CD4-positive, alpha-beta T cell (primary cell): Measurements from ENCODE around the gene MAGI1. TPM values are rescaled to one million over a fixed set of nuclear protein-coding genes. Genes with fewer than 3 reads are reported as not detected.

Source experiments
- ATAC-seq: fragments of 200-7000 bp; cut with Tn5 transposase; one replicate; pipeline ENCODE4 v1.10.0; 2022; ENCODE audit warnings: mild to moderate bottlenecking; ENCODE audit not compliant: poor library complexity
- CTCF ChIA-PET: fragments of 350-600 bp; sonication (Branson Sonifier 250); formaldehyde crosslinking; loops from one replicate; lab custom pipeline; 2021; ENCODE audit warnings: antibody characterized with exemption, inconsistent platforms; lab: Charles Lee
- POLR2A ChIA-PET: fragments of 350-600 bp; sonication (Branson Sonifier 250); formaldehyde crosslinking; loops from one replicate; lab custom pipeline; 2021; ENCODE audit warnings: antibody characterized with exemption, inconsistent platforms; lab: Charles Lee
- DNase-seq, 14 experiments: peaks; one replicate each; pipeline ENCODE4 v3.0.0-alpha.2; 2013 to 2020; ENCODE audit warnings: mixed read lengths in 2 of 14
- H3K27ac ChIP-seq, 2 donors: one replicate each; pipeline versions ENCODE4 v1.5.1 to v1.7.0; 2013; ENCODE audit warnings: low read length in 2 of 2, low read depth in 1 of 2, mild to moderate bottlenecking in 1 of 2
- H3K27me3 ChIP-seq, 2 experiments: 1 replicate in 1 of 2; 2 replicates in 1 of 2; pipeline versions ENCODE4 v1.6.1 to v1.7.0; 2013; ENCODE audit warnings: low read length in 2 of 2, control low read depth in 1 of 2, mild to moderate bottlenecking in 1 of 2, moderate library complexity in 1 of 2; ENCODE audit not compliant: insufficient read depth in 2 of 2, control insufficient read depth in 1 of 2
- H3K36me3 ChIP-seq: one replicate; pipeline ENCODE4 v1.6.1; 2013; ENCODE audit warnings: low read length, control low read depth; ENCODE audit not compliant: insufficient read depth
- H3K4me1 ChIP-seq: one replicate; pipeline ENCODE4 v1.6.1; 2013; ENCODE audit warnings: low read length, control low read depth; ENCODE audit not compliant: insufficient read depth
- H3K4me3 ChIP-seq: one replicate; pipeline ENCODE4 v1.5.1; 2013; ENCODE audit warnings: mild to moderate bottlenecking, low read length, moderate library complexity
- H3K9me3 ChIP-seq, 2 experiments: 1 replicate in 1 of 2; 2 replicates in 1 of 2; pipeline versions ENCODE4 v1.6.1 to v1.7.0; 2013; ENCODE audit warnings: low read length in 2 of 2, mild to moderate bottlenecking in 2 of 2, control low read depth in 1 of 2, moderate library complexity in 1 of 2; ENCODE audit not compliant: control insufficient read depth in 1 of 2, insufficient read depth in 1 of 2
- H3K27ac Mint-ChIP-seq: one replicate; pipeline ENCODE4 v1.8.0; 2020; ENCODE audit warnings: mixed read lengths
- H3K27me3 Mint-ChIP-seq: one replicate; pipeline ENCODE4 v1.8.0; 2021; ENCODE audit warnings: mixed read lengths
- H3K36me3 Mint-ChIP-seq: one replicate; pipeline ENCODE4 v1.8.0; 2021; ENCODE audit warnings: low read depth, mixed read lengths
- H3K4me1 Mint-ChIP-seq: one replicate; pipeline ENCODE4 v1.8.0; 2021; ENCODE audit warnings: low read depth, mixed read lengths
- H3K4me3 Mint-ChIP-seq: one replicate; pipeline ENCODE4 v1.8.0; 2020; ENCODE audit warnings: mild to moderate bottlenecking, mixed read lengths
- H3K9me3 Mint-ChIP-seq: one replicate; pipeline ENCODE4 v1.8.0; 2020; ENCODE audit warnings: mixed read lengths
- intact Hi-C, 2 experiments: fragments of 100-400 bp; cut with DNase I in 1 of 2; cut with micrococcal nuclease in 1 of 2; formaldehyde crosslinking; loops; one replicate each; pipeline versions ENCODE4 v1.15.1 to v1.9.0; 2023 to 2025; cut with DNase I, micrococcal nuclease
- total RNA-seq, 174 experiments: library from RNA in 2 of 174; stranded (reverse) in 2 of 174; gene quantifications; one replicate each; pipeline ENCODE4 v1.2.3 and lab custom pipeline; 2021 to 2026
- TF ChIP-seq, protein P1 (sequence below): fragments of 200-600 bp; IDR thresholded peaks from one replicate; pipeline ENCODE4 v1.8.0; 2022; ENCODE audit warnings: antibody characterized with exemption, mild to moderate bottlenecking

Gene MAGI1
- total RNA-seq, 2 experiments from 2014 or later = not detected

DNA sequence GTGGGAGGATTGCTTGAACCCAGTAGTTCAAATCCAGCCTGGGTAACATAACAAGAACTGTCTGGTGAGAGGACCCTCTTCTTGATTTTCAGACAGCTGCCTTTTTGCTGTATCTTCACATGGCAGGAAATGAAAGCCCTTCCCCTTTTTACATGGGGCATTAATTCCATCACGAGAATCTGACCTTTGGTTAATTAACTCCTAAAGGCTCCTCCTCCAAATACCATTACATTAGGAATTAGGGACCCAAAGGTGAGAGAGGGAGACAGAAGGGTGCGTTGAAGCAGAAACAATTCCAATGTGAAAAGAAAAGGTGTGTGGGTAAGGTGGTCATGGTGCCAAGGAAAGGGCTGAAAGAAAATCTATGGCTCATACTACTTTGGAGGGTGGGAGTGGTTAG is 536.2 kb downstream of the MAGI1 start:
- H3K36me3 ChIP-seq = no peaks in the 10 kb centered on the region
- H3K9me3 ChIP-seq = peaks cover 0 to 5% of the 10 kb centered on the region in 2 experiments
- intact Hi-C loops = no loop called here
- no peaks in the 10 kb centered on the region for H3K27me3 ChIP-seq
- DNase-seq = no peak
- no peak overlapping the region for H3K4me3 ChIP-seq
- H3K27me3 Mint-ChIP-seq = no peaks in the 10 kb centered on the region
- H3K27ac ChIP-seq = no peak overlapping the region
- TF ChIP-seq, protein P1, sequence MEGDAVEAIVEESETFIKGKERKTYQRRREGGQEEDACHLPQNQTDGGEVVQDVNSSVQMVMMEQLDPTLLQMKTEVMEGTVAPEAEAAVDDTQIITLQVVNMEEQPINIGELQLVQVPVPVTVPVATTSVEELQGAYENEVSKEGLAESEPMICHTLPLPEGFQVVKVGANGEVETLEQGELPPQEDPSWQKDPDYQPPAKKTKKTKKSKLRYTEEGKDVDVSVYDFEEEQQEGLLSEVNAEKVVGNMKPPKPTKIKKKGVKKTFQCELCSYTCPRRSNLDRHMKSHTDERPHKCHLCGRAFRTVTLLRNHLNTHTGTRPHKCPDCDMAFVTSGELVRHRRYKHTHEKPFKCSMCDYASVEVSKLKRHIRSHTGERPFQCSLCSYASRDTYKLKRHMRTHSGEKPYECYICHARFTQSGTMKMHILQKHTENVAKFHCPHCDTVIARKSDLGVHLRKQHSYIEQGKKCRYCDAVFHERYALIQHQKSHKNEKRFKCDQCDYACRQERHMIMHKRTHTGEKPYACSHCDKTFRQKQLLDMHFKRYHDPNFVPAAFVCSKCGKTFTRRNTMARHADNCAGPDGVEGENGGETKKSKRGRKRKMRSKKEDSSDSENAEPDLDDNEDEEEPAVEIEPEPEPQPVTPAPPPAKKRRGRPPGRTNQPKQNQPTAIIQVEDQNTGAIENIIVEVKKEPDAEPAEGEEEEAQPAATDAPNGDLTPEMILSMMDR = no peak
- H3K4me1 Mint-ChIP-seq = no peaks in the 10 kb centered on the region
- no peaks in the 10 kb centered on the region for H3K4me1 ChIP-seq
- ATAC-seq = no peak
- H3K9me3 Mint-ChIP-seq = peaks cover 13% of the 10 kb centered on the region
- no peak overlapping the region for H3K27ac Mint-ChIP-seq
- ChIA-PET POLR2A (no interaction called here), CTCF (no interaction called here)
- no peak overlapping the region for H3K4me3 Mint-ChIP-seq
- no peaks in the 10 kb centered on the region for H3K36me3 Mint-ChIP-seq

DNA sequence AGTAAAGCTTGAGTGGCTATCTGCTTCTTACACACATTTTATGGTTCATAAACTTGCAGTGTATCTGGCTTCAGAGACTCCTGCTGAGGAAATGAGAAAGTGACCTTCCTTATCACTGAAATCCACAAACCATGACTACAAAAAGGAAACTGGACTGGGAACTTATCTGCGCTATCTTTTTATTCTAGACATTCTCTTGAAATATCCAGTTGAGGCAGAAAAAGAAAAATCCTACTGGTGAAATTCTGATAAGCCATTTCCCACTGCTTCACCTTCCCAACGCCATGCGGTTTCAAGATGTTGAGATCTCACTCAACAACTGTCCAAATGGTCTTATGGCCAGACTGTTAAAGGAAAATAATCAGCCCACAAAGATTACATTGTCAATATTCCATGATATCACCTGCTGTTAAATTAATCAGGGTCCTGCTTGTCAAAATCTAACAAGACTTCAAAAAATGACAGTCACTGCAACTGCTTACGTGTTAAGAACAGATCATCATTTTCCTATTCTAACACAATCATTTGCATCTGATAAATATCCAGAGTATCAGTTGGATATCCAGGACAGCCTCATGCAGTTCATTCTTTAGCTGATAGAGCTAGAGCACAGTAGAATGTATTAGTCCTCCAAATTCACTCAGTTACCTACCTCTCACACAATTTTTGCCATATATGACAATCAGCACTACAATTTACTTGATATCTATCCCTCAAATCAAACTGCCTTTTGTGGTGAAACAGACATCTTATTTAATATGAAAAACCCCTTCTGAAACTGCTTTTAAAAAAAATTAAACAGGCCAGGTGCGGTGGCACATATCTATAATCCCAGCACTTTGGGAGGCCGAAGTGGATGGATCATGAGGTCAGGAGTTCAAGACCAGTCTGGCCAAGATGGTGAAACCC is 538.1 kb downstream of the MAGI1 start:
- no peaks in the 10 kb centered on the region for H3K4me1 Mint-ChIP-seq
- H3K4me3 ChIP-seq = no peak overlapping the region
- POLR2A ChIA-PET = no interaction called here
- H3K4me3 Mint-ChIP-seq = no peak overlapping the region
- no peaks in the 10 kb centered on the region for H3K36me3 Mint-ChIP-seq
- H3K9me3 ChIP-seq = peaks cover 0 to 5% of the 10 kb centered on the region in 2 experiments
- no peaks in the 10 kb centered on the region for H3K4me1 ChIP-seq
- H3K9me3 Mint-ChIP-seq = peaks cover 6% of the 10 kb centered on the region
- H3K27me3 Mint-ChIP-seq = peaks cover 1% of the 10 kb centered on the region
- H3K27me3 ChIP-seq = no peaks in the 10 kb centered on the region
- CTCF ChIA-PET = no interaction called here
- no peak overlapping the region for H3K27ac Mint-ChIP-seq
- TF ChIP-seq, protein P1 = no peak
- no peak for DNase-seq
- ATAC-seq = no peak
- H3K27ac ChIP-seq = no peak overlapping the region
- H3K36me3 ChIP-seq = no peaks in the 10 kb centered on the region
- intact Hi-C loops = no loop called here

DNA sequence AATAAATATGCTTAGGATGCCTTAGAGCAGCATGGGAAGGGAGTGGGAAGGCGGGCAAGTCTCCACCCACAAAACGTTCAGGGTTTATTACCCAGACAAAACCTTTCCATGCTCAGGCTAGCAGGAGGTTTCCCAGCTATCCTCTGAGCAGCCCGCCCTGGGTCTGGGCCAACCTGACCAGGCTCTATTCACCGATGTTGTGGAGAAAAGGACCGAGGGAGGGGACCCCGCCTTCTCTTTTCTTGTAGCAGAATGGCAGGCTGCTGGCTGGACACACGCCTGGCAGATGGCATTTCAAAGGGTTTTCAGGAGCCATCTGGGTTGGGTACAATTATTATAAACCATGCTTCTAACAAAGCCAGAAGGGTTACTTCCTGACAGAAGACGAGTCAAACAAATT is 540.9 kb downstream of the MAGI1 start:
- POLR2A ChIA-PET = no interaction called here
- intact Hi-C loops = no loop called here
- Histone ChIP-seq H3K36me3 (no peaks in the 10 kb centered on the region), H3K9me3 (peaks cover 0 to 5% of the 10 kb centered on the region in 2 experiments), H3K4me3 (no peak overlapping the region), H3K27me3 (no peaks in the 10 kb centered on the region), H3K27ac (no peak overlapping the region), H3K4me1 (no peaks in the 10 kb centered on the region)
- TF ChIP-seq, protein P1 = no peak
- Mint-ChIP-seq H3K4me1 (no peaks in the 10 kb centered on the region), H3K27ac (no peak overlapping the region), H3K36me3 (no peaks in the 10 kb centered on the region), H3K27me3 (peaks cover 3% of the 10 kb centered on the region), H3K4me3 (no peak overlapping the region), H3K9me3 (peaks cover 8% of the 10 kb centered on the region)
- no peak for ATAC-seq
- DNase-seq = no peak
- CTCF ChIA-PET = no interaction called here
